ENCODE measurements around the gene TLE1.

- TF ChIP-seq CTCF (IDR thresholded peaks at IDR 0.05) (no peak), POLR2A (IDR thresholded peaks at IDR 0.05) (no peak)
Measured at GRCh38 chr9:81611664-81612063, 77.7 kb downstream of the TLE1 start.

Measured in adrenal gland (tissue), 5 donors.